Ishikawa (cell line): ENCODE results near the gene RASGRP4.

Experiments
- CEBPB ChIP-seq: IDR thresholded peaks from 2 replicates; pipeline ENCODE4 v1.6.1; 2012
- CREB1 ChIP-seq: IDR thresholded peaks from 2 replicates; pipeline ENCODE4 v1.6.1; 2012; ENCODE audit warnings: low read depth
- EGR1 ChIP-seq: IDR thresholded peaks from 2 replicates; pipeline ENCODE4 v1.6.1; 2012
- EP300 ChIP-seq: IDR thresholded peaks from 2 replicates; pipeline ENCODE4 v1.6.1; 2012; ENCODE audit warnings: borderline replicate concordance
- FOXM1 ChIP-seq: IDR thresholded peaks from 2 replicates; pipeline ENCODE4 v1.6.1; 2012; ENCODE audit warnings: low read depth, borderline replicate concordance
- NFIC ChIP-seq: IDR thresholded peaks from 2 replicates; pipeline ENCODE4 v1.6.1; 2012
- RAD21 ChIP-seq: IDR thresholded peaks from 2 replicates; pipeline ENCODE4 v1.6.1; 2012; ENCODE audit warnings: low read depth
- REST ChIP-seq: IDR thresholded peaks from 2 replicates; pipeline ENCODE4 v1.6.1; 2012; ENCODE audit warnings: low read depth, mild to moderate bottlenecking
- TAF1 ChIP-seq: IDR thresholded peaks from 2 replicates; pipeline ENCODE4 v1.6.1; 2012; ENCODE audit warnings: low read depth, mild to moderate bottlenecking
- TCF12 ChIP-seq: IDR thresholded peaks from 2 replicates; pipeline ENCODE4 v1.6.1; 2012; ENCODE audit warnings: low read depth
- TEAD4 ChIP-seq: IDR thresholded peaks from 2 replicates; pipeline ENCODE4 v1.6.1; 2012
- YY1 ChIP-seq: IDR thresholded peaks from 2 replicates; pipeline ENCODE4 v1.6.1; 2012; ENCODE audit warnings: low read depth
- ZBTB7A ChIP-seq: IDR thresholded peaks from 2 replicates; pipeline ENCODE4 v1.6.1; 2012; ENCODE audit warnings: low read depth
- TF ChIP-seq, protein P1 (sequence below): IDR thresholded peaks from 2 replicates; pipeline ENCODE4 v1.6.1; 2012
- TF ChIP-seq, protein P2 (sequence below): IDR thresholded peaks from 2 replicates; pipeline ENCODE4 v1.6.1; 2012

The RASGRP4 gene

GRCh38 chr19:38373907-38374331, 52.1 kb downstream of the RASGRP4 start:
- TF ChIP-seq YY1: no peak
- no peak for TF ChIP-seq TAF1
- no peak for TF ChIP-seq ZBTB7A
- no peak for TF ChIP-seq TEAD4
- TF ChIP-seq NFIC: no peak
- no peak for TF ChIP-seq TCF12
- no peak for TF ChIP-seq CEBPB
- TF ChIP-seq REST: no peak
- no peak for TF ChIP-seq FOXM1
- TF ChIP-seq, protein P1, sequence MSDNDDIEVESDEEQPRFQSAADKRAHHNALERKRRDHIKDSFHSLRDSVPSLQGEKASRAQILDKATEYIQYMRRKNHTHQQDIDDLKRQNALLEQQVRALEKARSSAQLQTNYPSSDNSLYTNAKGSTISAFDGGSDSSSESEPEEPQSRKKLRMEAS: no peak
- TF ChIP-seq EGR1: no peak
- TF ChIP-seq CREB1: no peak

DNA sequence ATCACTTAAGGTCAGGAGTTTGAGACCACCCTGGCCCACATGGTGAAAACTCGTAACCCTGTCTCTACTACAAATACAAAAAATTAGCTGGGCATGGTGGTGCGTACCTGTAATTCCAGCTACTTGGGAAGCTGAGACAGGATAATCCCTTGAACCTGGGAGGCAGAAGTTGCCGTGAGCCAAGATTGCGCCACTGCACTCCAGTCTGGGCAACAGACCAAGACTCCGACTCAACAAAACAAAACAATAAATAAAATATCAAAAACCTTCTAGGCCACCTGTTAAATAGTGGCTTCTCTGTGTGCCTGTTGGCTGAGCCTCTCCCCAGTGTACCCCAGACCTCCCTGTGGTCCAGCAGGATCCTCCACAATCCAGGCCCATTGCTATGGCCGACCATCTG, 54.9 kb downstream of the RASGRP4 start:
- TF ChIP-seq CREB1: no peak
- no peak for TF ChIP-seq TCF12
- TF ChIP-seq TAF1: no peak
- TF ChIP-seq REST: no peak
- no peak for TF ChIP-seq RAD21
- TF ChIP-seq YY1: no peak
- TF ChIP-seq FOXM1: no peak
- TF ChIP-seq, protein P2, sequence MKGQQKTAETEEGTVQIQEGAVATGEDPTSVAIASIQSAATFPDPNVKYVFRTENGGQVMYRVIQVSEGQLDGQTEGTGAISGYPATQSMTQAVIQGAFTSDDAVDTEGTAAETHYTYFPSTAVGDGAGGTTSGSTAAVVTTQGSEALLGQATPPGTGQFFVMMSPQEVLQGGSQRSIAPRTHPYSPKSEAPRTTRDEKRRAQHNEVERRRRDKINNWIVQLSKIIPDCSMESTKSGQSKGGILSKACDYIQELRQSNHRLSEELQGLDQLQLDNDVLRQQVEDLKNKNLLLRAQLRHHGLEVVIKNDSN: no peak
- TF ChIP-seq, protein P1: no peak
- TF ChIP-seq ZBTB7A: no peak
- TF ChIP-seq CEBPB: no peak

DNA sequence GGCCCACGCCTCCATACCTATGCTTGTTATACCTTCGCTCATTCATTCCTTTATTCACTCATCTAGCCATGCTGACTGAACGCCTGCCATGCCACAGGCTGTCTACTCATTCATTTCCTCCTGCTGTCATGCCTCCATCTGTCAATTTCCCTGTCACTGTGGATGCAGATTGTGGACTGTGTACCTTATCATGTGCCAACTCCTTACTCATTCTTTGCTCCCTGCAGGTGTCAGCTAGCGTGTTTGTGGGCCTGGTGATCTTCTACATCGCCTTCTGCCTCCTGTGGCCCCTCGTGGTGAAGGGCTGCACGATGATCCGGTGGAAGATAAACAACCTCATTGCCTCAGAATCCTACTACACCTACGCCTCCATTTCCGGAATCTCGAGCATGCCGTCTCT, 55.7 kb downstream of the RASGRP4 start:
- TF ChIP-seq FOXM1 (no peak), EGR1 (no peak), TAF1 (no peak), TCF12 (no peak), RAD21 (no peak), YY1 (no peak), TEAD4 (no peak), REST (no peak), NFIC (no peak), CREB1 (no peak), EP300 (no peak), CEBPB (no peak), ZBTB7A (no peak)
- TF ChIP-seq, protein P2: no peak
- TF ChIP-seq, protein P1: no peak

DNA sequence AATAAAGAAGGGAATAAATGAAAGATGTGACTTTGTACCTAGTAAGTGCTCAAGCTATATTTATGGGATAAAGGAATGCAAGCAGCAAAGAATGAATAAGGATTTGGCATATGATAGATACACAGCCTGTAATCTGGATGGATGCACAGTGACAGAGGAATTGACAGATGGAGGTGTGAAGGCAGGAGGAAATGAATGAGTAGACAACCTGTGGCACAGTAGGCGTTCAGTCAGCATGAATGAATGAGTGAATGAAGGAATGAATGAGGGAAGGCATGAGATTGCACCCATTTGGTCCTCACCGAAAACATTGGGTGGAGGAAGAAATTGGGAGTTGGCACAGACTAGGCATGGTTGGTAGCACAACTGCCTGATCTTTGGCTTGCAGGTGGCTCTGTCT, 56.4 kb downstream of the RASGRP4 start:
- TF ChIP-seq ZBTB7A: no peak
- TF ChIP-seq EGR1: no peak
- TF ChIP-seq, protein P1: no peak
- TF ChIP-seq FOXM1: no peak
- no peak for TF ChIP-seq EP300
- no peak for TF ChIP-seq NFIC
- no peak for TF ChIP-seq TAF1
- TF ChIP-seq TEAD4: no peak
- TF ChIP-seq YY1: no peak
- TF ChIP-seq REST: no peak
- TF ChIP-seq RAD21: no peak
- TF ChIP-seq CEBPB: no peak
- no peak for TF ChIP-seq TCF12
- TF ChIP-seq, protein P2: no peak
- no peak for TF ChIP-seq CREB1
